GDM1 (cell line): ENCODE data around the gene PAXIP1.
"Not testable (repeated sequence)": the region's sequence is repeated elsewhere in the genome, so short reads cannot be mapped to it uniquely, and the experiment has no call there.

Experiments used
- DNase-seq: peaks from one replicate; lab custom pipeline; 2025; lab: John Stamatoyannopoulos, UW

PAXIP1 gene, protein sequence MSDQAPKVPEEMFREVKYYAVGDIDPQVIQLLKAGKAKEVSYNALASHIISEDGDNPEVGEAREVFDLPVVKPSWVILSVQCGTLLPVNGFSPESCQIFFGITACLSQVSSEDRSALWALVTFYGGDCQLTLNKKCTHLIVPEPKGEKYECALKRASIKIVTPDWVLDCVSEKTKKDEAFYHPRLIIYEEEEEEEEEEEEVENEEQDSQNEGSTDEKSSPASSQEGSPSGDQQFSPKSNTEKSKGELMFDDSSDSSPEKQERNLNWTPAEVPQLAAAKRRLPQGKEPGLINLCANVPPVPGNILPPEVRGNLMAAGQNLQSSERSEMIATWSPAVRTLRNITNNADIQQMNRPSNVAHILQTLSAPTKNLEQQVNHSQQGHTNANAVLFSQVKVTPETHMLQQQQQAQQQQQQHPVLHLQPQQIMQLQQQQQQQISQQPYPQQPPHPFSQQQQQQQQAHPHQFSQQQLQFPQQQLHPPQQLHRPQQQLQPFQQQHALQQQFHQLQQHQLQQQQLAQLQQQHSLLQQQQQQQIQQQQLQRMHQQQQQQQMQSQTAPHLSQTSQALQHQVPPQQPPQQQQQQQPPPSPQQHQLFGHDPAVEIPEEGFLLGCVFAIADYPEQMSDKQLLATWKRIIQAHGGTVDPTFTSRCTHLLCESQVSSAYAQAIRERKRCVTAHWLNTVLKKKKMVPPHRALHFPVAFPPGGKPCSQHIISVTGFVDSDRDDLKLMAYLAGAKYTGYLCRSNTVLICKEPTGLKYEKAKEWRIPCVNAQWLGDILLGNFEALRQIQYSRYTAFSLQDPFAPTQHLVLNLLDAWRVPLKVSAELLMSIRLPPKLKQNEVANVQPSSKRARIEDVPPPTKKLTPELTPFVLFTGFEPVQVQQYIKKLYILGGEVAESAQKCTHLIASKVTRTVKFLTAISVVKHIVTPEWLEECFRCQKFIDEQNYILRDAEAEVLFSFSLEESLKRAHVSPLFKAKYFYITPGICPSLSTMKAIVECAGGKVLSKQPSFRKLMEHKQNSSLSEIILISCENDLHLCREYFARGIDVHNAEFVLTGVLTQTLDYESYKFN

DNA sequence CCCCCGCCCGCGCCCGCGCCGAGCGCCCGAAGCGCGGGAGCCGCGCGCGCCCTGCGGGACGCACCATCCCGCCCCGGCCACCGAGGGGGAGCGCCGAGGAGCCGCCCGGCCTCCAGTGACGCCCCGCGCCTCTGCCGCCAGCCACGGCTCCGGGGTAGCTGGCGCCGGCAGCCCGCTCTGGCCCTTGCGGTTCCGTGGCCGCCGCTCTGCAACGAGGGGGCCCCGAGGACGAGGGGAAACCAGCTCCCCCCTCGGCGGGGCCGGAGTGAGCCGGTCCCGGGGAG is at the start of gene PAXIP1:
PAXIP1 (minus strand) TSS at position 33 of the 284 bp plus-strand sequence. CDS start 195 bp downstream, outside the sequence.
- DNase-seq, result peak; percentile 71

DNA sequence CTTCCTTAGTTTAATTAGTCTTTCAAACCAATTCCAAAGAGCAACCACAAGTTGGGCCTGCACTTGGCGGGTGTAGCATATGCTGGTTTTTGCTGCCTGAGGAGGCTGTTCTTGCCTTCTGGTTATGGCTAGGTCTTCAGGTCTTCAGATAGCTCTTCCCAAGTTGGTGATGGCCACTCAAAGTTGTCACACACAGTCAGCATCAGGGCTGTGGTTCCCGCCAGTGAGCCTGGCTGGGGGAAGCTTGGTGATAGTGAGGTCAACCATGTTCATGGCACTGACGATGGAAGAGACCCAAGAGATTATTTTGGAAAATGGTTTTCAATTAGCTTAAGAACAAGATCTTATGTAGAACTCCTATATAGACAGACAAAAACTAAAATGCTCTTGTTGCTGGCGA is 48.4 kb upstream of the PAXIP1 start:
- no peak for DNase-seq

DNA sequence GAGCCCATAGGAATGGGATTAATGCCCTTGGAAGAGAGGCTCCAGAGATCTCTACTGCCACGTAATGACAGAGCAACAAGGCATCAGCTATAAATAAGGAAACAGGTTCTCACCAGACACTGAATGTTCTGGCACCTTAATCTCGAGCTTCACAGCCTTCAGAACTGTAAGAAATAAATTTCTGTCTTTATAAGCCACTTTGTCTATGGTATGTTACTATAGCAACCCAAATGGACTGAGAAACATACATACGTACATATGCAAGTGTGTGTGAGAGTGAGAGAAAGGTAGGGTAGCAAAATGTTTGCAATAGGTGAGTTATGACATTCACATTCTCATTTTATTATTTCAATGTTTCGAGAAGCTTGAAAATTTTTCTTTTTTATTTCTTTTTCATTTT is 45.1 kb upstream of the PAXIP1 start:
- DNase-seq, result no peak

DNA sequence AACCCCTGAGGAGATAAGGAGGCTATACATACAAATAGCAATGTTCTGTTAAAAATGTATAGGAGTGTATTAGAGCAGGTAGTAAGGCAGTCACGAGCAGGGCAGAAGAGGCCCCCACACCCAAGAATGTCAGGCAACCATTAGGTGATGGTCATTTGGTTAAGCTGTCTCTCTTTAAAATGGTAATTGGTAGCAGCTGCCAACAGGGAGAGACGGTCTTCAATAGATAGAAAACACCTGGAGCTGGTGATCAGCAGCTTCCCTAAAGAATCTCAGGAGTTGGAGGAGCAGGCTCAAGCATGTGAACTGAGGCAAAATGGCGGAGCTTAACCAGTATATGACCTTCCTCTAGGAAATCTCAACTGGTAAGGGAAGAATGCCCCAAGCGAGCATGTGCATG is 40.8 kb upstream of the PAXIP1 start:
- DNase-seq, result no peak

DNA sequence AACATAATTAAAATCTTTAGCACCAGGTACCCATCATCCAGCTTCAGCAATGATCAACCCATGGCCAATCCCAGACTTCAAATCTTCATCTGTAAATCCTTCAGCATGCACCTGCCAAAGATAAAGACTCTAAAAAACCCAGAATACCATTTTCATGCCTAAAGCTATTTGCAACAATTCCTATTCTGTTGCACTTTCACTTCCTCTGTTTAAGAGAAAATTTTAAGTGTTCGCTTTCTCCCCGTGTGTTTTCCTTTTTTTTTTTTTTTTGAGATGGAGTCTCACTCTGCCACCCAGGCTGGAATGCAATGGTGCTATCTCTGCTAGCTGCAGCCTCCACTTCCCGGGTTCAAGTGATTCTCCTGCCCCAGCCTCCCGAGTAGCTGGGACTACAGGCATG is 35.4 kb upstream of the PAXIP1 start:
- DNase-seq, result no peak

DNA sequence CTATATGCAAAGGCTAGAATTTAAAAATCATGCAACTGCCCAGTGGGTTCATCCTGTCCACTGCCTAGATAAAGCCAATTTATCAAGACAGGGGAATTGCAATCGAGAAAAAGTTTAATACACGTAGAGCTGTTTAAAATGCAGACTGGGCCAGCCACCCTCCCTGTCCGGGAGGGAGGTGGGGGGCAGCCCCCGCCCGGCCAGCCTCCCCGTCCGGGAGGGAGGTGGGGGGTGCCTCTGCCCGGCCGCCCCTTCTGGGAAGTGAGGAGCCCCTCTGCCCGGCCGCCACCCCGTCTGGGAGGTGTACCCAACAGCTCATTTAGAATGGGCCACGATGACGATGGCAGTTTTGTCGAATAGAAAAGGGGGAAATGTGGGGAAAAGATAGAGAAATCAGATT is 31.6 kb upstream of the PAXIP1 start:
- DNase-seq, result not testable (repeated sequence)

DNA sequence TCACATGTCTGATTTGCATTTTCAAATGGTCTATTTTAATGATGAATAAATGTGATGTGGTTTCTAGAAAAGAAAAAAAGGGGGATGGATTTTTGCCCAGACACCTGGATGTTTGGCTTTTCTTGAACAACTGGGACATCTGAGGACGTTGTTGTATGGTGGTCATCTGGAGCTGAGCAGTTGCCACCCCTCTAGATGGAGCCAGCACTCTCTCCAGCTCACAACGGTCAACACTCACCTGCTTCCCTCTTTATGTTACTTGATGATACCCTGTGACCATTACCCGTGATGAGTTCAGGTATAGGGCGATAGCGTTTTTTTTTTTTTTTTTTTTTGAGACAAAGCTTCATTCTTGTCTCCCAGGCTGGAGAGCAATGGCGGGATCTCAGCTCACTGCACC is 30.1 kb upstream of the PAXIP1 start:
- DNase-seq, result no peak

DNA sequence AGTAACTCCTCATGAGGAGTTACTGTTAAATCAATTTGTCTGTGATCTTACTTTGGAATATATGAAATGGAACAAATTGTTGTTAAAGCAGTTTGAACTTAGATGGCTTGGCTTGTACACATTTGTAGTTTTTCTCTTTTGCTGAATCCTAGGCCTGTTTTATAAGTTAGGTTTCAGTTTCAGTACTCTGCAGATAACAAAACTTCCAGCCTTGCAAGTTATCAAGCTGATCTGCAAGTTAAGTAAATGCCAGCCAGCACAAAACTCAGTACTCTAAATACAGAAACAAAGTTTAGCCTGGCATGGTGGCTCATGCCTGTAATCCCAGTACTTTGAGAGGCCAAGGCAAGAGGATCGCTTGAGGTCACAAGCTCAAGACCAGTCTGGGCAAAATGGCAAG is 25.0 kb upstream of the PAXIP1 start:
- no peak for DNase-seq

DNA sequence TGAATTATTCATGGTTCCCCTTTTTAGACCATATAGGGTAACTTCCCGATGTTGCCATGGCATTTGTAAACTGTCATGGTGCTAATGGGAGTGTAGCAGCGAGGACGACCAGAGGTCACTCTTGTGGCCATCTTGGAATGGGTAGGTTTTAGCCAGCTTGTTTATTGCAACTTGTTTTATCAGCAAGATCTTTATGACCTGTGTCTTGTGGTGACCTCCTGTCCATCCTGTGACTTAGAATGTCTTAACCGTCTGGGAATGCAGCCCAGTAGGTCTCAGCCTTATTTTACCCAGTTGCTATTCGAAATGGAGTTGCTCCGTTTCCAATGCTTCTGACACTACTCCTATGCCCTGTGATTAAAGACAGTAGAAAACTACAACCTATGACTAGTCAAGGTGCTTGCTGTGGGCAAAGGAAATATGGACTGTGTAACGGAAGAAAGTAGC is 18.8 kb upstream of the PAXIP1 start:
- DNase-seq, result no peak

DNA sequence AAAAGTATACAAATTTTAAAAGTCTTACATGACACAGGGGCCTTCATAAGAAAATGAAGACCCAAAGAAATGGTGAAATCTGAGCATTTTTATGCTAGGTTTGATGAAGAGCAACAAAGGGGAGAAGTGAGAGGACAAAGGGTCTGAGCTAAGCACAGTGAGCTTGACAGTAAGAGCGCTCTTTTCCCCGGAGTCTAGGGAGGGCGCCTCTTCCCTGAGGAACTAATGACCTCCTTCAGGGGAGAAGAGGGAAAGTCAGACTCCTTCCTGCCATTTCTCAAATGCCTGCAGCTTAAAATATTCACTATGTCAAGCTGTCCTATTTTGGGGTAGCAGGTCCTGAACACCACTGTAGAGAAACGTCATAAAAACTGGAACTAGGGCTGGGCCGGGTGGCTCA is 18.1 kb upstream of the PAXIP1 start:
- DNase-seq, result no peak

DNA sequence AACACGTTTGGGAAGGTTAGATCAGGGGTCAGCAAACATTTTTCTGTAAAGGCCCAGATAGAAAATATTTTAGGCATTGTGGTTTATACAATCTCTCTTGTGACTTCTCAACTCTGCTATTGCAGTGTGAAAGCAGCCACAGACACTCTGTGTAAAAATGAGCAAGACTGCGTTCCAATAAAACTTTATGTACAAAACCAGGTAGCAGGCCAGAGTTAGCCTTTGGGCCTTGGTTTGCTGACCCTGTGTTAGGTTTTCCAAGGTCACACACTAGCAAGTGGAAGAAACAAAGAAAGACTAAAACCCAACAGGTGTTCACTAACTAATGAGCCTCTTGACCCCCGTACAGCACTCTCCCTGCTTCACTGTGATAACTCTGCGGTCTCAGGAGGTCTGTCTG is 14.9 kb upstream of the PAXIP1 start:
- DNase-seq, result no peak

DNA sequence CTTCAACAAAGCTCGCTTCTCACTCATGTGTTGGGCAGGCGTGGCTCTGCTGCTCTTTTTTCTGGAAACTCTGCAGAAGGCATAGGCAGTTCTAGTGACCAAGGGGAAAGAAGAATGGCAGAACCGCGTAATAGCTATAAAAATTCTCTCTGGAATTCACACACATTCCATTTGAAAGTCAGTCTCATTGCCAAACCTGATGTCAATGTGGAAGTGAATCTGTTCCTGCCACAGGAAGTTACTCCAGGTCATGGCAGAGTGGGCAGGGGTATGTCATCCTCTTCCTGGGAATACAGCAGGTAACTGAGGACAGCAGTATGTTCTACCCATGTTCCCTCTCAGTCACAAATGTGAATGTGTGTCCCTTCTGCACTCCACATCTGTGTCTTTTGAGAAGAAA is 8.2 kb upstream of the PAXIP1 start:
- DNase-seq, result no peak

DNA sequence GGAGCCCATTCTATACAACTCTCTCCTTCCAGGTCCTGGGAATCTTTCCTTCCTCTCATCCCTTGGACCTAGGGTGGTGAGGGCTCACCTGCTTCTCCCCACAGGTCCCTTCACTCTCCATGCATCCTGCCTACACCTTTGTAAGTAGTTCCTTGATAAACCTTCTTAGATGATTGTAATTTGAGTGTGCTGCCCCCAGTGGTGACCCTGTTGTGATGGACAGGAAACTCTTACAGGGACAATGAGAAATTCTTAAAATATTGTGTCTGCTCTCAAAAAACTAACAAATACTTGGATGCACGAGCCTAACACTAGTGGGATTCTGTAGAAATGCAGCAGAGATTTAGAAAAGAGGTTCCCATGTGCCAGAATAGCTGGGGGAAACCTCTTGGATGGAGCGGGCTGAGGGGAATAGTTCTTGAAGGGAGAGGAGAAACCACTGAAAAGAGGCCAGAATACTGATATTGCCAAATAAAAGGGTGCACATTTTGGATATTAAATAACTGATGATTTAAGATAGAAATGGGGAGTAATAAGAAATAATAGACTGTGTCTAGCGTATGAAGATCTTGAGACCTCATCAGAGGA is 6.7 kb upstream of the PAXIP1 start:
- DNase-seq, result no peak

DNA sequence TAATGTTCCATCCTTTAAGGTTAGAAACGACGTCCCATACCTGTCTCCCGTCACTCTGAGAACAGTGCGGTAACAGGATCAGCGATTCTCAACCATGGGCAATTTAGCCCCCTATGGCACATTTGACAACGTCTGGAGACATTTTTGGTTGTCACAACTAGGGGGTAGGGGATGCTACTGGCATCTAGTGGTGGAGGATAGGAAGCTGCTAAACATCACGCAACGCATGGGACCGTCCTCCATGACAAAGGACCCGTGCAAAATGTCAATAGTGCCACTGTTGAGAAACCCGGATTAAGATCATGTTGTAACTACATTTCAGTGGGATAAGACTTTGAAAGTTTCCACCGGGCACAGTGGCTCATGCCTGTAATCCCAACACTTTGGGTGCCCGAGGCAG is 5.0 kb upstream of the PAXIP1 start:
- DNase-seq, result peak; percentile 18

DNA sequence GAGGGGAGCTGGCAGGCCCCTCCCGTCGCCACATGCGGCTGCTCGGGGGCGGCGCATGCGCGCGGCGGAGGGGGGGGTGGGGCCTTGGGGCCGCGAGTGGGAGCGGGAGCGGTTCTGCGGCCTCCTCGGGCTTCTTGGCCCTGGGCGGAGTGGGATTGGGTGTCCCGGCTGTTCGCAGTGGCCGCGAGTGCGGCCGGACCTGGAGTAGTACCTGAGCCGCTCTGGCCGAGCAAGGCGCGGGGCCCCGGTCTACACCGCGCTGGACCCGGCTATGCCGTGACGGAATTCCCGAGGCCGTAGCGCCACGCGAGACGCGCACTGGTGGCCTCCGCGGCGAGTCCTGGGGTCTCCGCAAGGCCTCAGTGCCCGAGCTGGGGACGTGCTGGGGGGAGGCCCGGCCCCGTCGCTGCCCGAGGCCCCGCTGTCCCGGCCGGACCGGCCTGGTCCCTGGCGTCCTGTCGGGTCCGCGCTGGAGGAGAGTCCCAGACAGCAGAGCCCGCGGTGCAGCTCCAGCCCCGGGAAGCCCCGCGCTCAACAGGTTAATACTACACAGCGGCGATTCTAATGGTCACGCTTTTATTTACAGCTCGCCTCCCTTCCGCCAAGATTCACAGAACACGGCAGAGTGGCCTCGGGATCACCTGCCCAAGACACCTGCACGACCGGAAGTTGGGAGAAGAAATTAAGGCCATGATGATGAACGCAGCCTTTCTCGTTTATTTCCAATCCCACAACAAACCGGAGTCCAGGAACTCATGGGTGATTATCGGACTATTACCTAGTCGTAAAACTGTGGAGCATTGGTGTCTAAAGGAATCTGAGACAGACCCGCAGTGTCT is 671 bp upstream of the PAXIP1 start:
- DNase-seq, result peak; percentile 72

DNA sequence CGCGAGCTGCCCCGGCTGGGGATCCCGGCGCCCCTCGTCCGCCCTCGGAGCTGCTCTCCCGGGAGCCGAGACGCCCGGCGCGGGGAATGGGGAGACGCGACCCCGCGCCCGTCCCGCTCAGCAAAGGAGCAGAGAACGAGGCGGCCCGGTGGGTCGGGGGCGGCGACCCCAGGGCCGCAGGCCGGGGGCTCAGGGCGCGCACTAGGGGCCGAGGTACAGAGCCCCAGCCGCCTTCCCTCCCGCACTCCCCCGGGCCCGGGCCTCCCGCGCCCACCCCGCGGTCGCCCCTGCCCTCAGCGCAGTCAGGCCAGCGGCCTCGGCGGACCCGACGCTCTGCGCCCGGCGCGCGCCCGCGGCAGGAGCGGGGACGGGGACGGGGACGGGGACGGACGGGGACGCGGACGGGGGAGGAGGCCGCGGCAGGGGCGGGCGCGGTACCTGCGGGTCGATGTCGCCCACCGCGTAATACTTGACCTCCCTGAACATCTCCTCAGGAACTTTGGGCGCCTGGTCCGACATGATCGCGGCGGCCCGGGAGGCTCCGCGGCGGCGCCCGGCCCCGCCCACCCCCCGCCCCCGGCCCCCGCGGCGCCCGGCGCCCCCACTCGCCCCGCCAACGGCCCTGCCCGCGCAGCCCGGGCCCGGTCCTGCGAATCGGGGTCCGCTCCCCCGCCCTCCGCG is 373 bp downstream of the PAXIP1 start:
- DNase-seq, result peak; percentile 48

DNA sequence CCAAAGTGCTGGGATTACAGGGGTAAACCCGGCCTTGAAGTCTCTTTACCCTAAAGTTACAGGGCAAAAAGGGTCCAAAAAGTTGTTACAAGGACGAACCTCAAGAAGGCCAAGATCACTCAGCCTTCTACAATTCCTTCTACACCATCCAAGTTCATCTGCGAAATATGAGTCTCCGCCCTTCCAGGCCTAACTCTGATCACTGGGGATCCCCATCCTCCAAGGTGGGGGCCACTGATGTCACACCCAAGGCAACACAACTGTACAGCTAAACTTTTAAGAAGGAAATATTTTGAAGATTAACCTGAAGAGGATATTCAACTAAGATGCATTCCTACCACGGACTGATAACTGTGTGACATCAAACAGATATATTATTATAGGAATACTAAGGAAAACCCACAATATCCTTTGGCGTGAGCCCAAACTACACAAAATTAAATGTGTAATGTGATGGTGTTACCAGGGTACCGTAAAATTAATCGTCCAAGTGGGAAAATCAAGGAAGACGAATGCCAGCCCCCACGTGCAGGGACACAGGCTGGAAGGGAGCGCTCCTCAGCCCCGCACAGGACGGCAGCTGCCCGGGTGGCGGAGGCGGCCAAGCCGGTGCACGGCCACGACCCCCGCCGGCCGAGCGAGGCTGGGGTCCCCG is 1.0 kb downstream of the PAXIP1 start:
- DNase-seq, result no peak

DNA sequence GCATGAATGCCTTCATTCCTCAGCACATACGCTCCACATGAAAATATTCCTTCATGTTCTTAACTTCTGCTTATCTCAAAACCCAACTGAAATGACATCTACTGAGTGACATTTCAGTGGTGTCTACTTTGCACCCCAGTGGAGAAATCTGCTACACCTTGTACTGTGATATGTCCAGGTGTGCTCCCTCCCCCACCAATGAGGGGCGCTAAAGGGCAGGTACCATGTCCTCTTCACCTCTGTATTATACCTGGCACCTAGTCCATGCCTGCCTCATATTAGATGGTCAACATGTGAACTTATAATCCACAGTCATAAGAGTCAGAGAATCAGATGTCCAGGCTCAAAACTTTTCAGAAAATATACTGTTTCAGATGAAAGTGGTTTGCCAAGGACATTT is 2.1 kb downstream of the PAXIP1 start:
- DNase-seq, result no peak

DNA sequence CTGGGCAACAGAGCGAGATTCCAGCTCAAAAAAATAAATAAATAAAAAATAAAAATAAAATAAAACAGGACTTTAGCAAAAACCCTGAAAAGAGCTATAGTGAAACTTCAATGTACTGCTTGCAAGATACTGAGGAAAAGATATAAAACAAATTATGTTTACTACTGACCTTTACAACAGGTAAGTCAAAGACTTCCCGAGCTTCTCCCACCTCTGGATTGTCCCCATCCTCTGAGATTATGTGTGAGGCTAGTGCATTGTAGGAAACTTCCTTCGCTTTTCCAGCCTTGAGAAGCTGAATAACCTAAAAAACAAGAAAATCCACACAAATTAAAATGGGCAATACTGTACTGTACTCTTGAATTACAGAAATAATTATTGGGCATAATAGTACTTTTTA is 4.4 kb downstream of the PAXIP1 start:
- DNase-seq, result no peak

DNA sequence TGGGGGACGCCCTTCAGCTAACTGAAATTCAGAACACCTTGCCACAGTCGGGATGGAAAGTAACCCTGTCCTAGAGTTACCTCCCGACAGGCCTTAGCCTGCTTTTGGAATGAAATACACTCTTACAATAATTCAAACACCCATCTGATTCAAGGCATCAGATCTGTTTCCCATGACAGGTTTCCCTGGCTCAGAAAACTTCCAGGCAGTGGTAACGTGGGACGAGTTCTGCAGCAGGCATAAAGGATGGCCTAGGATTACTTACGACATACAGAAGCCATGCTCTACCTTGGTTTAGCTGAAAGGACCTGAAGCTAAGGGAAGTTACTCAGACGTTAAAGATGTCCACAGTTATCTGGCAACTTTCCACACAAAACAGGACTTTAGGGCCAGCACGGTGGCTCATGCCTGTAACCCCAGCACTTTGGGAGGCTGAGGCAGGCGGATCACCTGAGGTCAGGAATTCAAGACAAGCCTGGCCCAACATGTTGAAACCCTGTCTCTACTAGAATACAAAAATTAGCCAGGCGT is 5.0 kb downstream of the PAXIP1 start:
- no peak for DNase-seq
